GM18868 (cell line): Measurements from ENCODE around the gene CSNK1A1.
"Not testable (repeated sequence)": the region's sequence is repeated elsewhere in the genome, so short reads cannot be mapped to it uniquely, and the experiment has no call there.

Source experiments
- ATAC-seq: cut with Tn5 transposase; IDR thresholded peaks from one replicate; pipeline ENCODE4 v1.9.1; 2021; ENCODE audit warnings: mild to moderate bottlenecking, moderate library complexity; ENCODE audit not compliant: unreplicated experiment

The CSNK1A1 gene

GRCh38 chr5:149461907-149462306, 89.3 kb downstream of the CSNK1A1 start:
- not testable (repeated sequence) for ATAC-seq

DNA sequence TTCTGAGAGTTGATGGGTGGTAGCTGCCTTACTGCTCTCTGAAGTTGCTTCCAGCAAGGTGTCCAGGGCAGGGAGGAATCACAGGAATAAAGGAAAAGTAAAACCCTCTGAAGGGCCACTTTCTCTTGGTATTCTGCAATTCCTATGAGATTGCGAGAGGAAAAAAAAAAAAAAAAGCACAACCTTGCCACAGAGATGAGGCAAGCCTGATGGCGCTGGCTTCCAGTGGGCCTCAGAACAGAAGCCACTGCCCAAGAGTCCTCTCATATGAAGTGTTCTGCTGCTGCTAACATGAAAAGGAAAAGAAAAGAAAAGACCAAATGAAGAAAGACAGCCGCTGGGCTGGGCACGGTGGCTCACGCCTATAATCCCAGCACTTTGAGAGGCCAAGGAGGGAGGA, 91.3 kb downstream of the CSNK1A1 start:
- ATAC-seq: no peak

DNA sequence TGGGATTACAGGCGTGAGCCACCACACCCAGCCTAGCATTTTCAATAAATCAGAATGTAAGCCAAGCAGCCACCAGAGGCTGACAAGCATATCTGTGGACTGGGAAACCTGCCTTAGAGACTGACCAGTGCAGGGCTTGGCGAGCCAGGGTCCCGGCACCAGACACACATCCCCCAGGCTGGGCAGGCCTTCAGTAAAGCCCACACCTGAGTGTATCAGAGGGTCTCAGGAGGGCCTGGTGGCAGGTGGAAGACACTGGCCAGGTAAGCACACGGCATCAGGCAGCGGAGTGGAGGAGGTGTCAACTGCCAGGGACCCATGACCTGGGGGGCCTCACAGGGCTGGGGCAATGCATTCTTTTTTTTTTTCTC, 93.9 kb downstream of the CSNK1A1 start:
- ATAC-seq: no peak

- no peak for ATAC-seq
Observed at GRCh38 chr5:149456597-149457392, 94.4 kb downstream of the CSNK1A1 start.

GRCh38 chr5:149455889-149456409, 95.3 kb downstream of the CSNK1A1 start:
- no peak for ATAC-seq

DNA sequence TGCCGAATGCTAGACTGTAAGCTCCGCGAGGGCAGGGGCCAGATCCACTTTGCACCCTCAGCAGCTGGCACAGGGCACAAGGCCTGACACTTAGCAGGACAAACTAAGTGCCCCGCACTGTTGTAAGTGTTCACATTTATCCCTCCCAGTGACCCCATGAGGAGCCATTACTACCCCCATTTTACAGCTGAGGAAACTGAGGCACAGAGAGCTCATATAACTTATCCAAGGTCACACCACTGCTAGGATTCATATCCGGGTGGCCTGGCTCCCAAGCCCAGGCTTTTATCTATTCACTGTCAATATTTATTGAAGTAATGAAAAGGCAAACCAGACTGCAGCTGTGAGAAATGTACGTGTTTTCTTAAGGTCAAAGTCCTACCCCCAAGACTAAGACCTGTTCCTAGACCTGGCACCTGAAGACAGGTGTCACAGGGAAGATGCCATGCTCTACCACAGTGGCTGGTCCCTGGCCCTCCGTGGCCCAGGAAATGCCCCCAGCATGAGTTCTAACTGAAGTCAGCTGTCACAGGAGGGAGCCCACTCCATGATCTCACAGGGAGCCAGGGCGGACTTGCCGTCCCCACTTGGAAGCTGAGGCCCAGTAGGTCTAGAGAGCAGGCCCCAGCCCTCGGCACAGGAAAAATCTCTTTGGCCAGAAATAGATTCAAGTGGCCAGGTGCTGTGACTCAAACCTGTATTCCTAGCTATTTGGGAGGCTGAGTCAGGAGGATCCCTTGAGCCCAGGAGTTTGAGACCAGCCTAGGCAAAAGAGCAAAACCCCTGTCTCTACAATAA, 97.4 kb downstream of the CSNK1A1 start:
- ATAC-seq: no peak

DNA sequence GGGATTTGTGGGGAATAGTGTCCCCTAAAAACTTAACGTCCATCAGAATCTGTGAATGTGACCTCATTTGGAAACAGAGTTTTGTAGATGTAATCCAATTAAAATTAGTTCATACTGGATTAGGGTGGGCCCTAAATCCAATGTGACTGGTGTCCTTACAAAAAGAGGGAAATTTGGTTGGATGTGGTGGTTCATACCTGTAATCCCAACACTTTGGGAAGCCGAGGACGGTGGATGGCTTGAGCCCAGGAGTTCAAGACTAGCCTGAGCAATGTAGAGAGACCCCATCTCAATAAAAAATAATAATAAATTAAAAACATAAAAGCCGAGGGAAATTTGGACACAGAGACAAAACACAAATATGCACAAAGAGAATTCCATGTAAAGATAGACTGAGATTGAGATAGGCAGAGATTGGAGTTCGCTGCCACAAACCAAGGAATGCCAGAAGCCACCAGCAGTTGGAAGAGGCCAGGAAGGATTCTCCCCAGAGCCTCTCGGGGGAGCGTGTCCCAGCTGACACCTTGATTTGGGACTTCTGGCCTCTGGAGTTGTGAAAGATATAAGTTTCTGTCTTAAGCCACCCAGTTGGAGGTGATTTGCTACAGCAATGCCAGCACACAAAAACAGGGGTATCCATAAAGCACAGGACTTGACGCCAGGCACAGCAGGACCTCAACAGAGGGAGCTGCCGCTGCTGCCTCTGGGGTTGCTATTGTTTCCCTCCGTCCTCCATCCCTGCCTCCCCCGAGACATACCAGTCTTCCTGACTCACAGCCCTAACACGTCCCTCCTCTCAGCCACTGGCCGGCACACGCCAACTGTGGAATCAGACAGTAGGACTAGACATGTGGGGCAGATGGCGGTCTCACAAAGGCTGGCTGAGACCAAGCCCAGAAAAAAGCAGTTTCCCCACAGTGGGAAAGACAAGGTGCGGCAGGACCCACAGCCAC, 98.3 kb downstream of the CSNK1A1 start:
- ATAC-seq: no peak

DNA sequence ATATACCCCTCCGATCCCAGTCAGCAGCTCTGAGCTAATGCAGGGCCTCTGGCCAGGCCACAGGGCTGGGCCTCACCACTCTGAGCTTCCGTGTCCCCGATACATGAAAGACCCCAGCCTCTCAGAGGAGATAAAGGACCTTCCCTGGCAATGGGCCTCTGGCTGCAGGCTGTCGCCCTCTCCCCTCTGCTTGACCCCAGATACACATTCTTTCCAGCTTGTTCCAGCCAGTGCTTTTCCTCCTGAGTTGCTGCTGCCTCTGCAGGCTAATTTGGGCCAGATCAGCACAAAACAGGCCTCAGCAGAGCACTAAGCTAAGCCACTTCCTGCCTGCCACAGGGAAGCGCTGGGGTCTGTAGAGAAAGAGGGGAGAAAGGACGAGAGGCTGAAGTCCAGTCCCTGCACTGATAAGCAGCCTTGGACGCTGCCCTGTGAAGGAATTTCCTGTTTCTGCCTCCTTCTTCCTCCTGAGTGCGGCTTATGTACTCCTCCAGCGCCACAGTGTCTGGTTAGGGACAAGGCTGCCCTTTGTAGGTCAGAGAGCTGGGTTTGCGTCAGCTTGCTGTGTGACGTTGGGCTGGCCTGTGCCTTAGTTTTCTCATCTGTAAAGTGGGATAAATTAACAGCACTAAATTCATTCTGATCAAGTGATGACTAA, 99.1 kb downstream of the CSNK1A1 start:
- ATAC-seq: no peak

GRCh38 chr5:149450199-149450598, 101.0 kb downstream of the CSNK1A1 start:
- no peak for ATAC-seq

GRCh38 chr5:149448831-149449714, 102.2 kb downstream of the CSNK1A1 start:
- ATAC-seq: no peak

DNA sequence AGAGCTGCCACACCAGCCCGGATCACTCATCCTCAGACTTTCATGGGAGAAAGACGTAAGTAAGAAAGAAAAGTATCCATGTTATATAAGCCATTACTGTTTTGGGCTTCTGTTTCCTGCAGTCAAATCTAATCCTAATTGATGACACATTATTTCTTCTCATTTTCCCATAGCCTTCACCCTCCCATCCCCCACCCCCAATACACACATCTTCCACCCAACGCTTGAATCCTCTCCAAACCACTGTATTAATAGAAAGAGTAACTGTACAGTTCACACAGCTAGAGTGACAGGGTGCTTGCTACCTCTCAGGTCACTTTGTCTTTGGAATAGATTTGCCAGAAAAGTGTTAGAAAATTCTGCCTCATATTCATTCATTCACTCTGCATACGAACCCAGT, 102.8 kb downstream of the CSNK1A1 start:
- ATAC-seq: no peak

- ATAC-seq: no peak
Observed at GRCh38 chr5:149447373-149448367, 103.6 kb downstream of the CSNK1A1 start.

DNA sequence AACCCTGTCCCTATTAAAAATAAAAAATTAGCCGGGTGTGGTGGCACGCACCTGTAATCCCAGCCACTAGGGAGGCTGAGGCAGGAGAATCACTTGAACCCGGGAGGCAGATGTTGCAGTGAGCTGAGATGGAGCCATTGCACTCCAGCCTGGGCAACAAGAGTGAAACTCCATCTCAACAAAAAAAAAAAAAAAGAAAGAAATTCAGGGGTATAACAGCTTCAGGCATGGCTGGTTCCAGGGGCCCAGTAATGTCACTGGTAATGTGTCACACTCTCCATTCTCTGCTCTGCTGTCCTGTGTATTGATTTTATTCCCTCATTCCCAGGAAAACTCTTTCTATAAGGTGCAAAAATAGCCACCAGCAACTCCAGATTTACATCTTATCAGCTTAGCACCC, 104.4 kb downstream of the CSNK1A1 start:
- ATAC-seq: not testable (repeated sequence)

DNA sequence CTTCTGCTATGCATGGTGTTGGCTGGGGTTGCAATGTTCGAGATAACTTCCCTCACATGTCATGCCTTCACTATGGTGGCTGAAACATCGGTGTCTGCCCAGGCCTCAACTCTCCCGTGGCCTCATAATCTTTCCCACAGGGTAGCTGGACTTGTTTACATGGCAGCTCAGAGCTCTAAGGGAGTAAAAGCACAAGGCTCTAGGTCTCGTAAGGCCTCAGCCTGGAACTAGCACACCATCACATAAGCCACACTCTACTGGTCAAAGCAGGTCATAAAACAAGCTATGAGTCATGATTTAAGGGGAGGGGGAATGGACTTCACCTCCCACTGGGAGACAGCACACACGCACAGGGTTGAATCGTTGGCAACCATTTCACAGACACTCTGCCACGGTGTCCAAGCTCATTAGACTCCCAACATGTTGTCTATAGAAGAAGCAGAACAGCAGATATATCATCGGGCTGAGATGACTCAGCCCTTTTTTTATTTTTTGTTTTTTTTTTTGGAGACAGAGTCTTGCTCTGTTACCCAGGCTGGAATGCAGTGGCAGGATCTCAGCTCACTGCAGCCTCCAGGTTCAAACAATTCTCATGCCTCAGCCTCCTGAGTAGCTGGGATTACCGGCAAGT, 105.4 kb downstream of the CSNK1A1 start:
- ATAC-seq: no peak

- no peak for ATAC-seq
Observed at GRCh38 chr5:149445343-149445738, 105.9 kb downstream of the CSNK1A1 start.

DNA sequence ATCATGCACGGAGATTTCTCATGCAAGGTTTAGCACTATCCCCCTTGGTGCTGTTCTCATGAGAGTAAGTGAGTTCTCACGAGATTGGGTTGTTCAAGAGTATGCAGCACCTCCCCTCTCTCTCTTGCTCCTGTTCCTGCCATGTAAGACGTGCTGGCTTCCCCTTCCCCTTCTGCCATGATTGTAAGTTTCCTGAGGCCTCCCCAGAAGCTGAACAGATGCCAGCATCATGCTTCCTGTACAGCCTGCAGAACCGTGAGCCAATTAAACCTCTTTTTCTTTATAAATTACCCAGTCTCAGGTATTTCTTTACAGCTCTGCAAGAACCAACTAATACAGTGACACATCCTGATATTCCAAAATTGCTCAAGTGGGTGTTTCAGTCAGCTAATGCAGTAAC, 106.8 kb downstream of the CSNK1A1 start:
- ATAC-seq: not testable (repeated sequence)

GRCh38 chr5:149443210-149443609, 108.0 kb downstream of the CSNK1A1 start:
- no peak for ATAC-seq
